SU-DHL-6 (cell line): ENCODE results near the gene RPTOR.

ENCODE experiments used
- H2AFZ ChIP-seq: fragments of 200-600 bp; sonication (generic); 2 replicates; pipeline ENCODE4 v1.6.1; 2014; ENCODE audit warnings: low read depth, mild to moderate bottlenecking, moderate library complexity, mixed read lengths, antibody characterized with exemption, low read length; ENCODE audit not compliant: severe bottlenecking
- H3F3A ChIP-seq: fragments of 200-600 bp; shearing (Covaris generic); 2 replicates; pipeline ENCODE4 v1.6.0; 2016; ENCODE audit warnings: antibody characterized with exemption, mild to moderate bottlenecking; ENCODE audit not compliant: insufficient read depth
- H3K27ac ChIP-seq: fragments of 200-600 bp; sonication (generic); 2 replicates; pipeline ENCODE4 v1.5.1; 2016; ENCODE audit warnings: low read depth, mild to moderate bottlenecking, low read length, moderate library complexity, mixed read lengths
- H3K27me3 ChIP-seq: fragments of 200-600 bp; sonication (generic), shearing (Covaris generic); 2 replicates; pipeline ENCODE4 v1.6.0; 2014; ENCODE audit warnings: mild to moderate bottlenecking, low read length
- H3K36me3 ChIP-seq: fragments of 200-600 bp; sonication (generic); 2 replicates; pipeline ENCODE4 v1.6.1; 2014; ENCODE audit warnings: mild to moderate bottlenecking, low read length, mixed read lengths
- H3K4me2 ChIP-seq: fragments of 300-600, 200-600 bp; shearing (Covaris generic), sonication (generic); 2 replicates; pipeline ENCODE4 v1.6.0; 2014; ENCODE audit warnings: low read length, low read depth, mild to moderate bottlenecking; ENCODE audit not compliant: poor library complexity, severe bottlenecking
- H3K4me3 ChIP-seq: fragments of 200-600 bp; sonication (generic); 2 replicates; pipeline ENCODE4 v1.5.1; 2014; ENCODE audit warnings: antibody characterized with exemption, low read length, mild to moderate bottlenecking, mixed read lengths; ENCODE audit not compliant: insufficient read depth, poor library complexity, severe bottlenecking
- H3K79me2 ChIP-seq: fragments of 200-600 bp; sonication (generic); 2 replicates; pipeline ENCODE4 v1.6.1; 2014; ENCODE audit warnings: mild to moderate bottlenecking, low read length, moderate library complexity; ENCODE audit not compliant: insufficient read depth
- H3K9ac ChIP-seq: fragments of 200-600 bp; sonication (generic); 2 replicates; pipeline ENCODE4 v1.7.0; 2014; ENCODE audit warnings: mild to moderate bottlenecking, low read length
- H3K9me2 ChIP-seq: fragments of 200-600 bp; sonication (generic); replicated peaks from 2 replicates; pipeline ENCODE4 v1.6.1; 2014; ENCODE audit warnings: low read length; ENCODE audit not compliant: insufficient read depth
- H3K9me3 ChIP-seq: fragments of 200-600 bp; sonication (generic); 2 replicates; pipeline ENCODE4 v1.6.1; 2014; ENCODE audit warnings: low read length, mixed read lengths; ENCODE audit not compliant: insufficient read depth
- H4K20me1 ChIP-seq: fragments of 200-600 bp; sonication (generic); 2 replicates; pipeline ENCODE4 v1.6.1; 2014; ENCODE audit warnings: low read depth, mild to moderate bottlenecking, antibody characterized with exemption, low read length, moderate library complexity, mixed read lengths
- EZH2phosphoT487 ChIP-seq: fragments of 200-600 bp; sonication (generic), shearing (Covaris generic); conservative IDR thresholded peaks from 2 replicates; pipeline ENCODE4 v1.6.1; 2018; ENCODE audit warnings: mild to moderate bottlenecking, antibody characterized with exemption, low read length, moderate library complexity, mixed read lengths
- TF ChIP-seq, protein P1 (sequence below): fragments of 200-600 bp; sonication (generic); IDR thresholded peaks from one replicate; pipeline ENCODE4 v1.5.1; 2017; ENCODE audit warnings: antibody characterized with exemption, mild to moderate bottlenecking, low read length, moderate library complexity; ENCODE audit not compliant: insufficient read depth, poor library complexity, severe bottlenecking

RPTOR gene

DNA sequence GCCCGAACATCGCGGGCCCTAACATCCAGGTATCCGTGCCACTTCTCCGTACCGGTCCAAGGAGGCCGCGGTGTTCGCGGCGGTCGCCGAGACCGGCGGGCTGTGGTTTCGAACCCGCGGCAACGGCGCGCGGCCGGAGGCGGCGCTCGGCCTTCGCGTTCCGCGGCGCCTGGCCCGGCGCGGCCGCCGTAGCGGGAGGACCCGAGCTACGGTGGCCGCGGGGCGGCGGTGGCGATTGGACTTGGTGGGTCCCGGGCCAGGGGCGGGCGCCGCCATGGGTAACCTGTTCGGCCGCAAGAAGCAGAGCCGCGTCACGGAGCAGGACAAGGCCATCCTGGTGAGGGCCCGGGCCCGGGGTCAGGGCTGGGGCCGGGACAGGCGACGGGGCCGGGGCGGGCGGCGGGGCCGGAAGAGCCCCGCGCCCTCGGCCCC, 447.0 kb downstream of the RPTOR start, which contains the start of gene CHMP6:
Gene CHMP6 (plus strand): TSS at position 197 of the 432 bp plus-strand sequence. CDS start 78 bp downstream, at position 275.
- TF ChIP-seq EZH2phosphoT487: no peak
- TF ChIP-seq, protein P1, sequence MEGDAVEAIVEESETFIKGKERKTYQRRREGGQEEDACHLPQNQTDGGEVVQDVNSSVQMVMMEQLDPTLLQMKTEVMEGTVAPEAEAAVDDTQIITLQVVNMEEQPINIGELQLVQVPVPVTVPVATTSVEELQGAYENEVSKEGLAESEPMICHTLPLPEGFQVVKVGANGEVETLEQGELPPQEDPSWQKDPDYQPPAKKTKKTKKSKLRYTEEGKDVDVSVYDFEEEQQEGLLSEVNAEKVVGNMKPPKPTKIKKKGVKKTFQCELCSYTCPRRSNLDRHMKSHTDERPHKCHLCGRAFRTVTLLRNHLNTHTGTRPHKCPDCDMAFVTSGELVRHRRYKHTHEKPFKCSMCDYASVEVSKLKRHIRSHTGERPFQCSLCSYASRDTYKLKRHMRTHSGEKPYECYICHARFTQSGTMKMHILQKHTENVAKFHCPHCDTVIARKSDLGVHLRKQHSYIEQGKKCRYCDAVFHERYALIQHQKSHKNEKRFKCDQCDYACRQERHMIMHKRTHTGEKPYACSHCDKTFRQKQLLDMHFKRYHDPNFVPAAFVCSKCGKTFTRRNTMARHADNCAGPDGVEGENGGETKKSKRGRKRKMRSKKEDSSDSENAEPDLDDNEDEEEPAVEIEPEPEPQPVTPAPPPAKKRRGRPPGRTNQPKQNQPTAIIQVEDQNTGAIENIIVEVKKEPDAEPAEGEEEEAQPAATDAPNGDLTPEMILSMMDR: no peak
- H3K9me3 ChIP-seq: no peaks in the 10 kb centered on the region
- H3K27ac ChIP-seq: no peak within 1 kb of the TSS
- no peaks in the 10 kb centered on the region for H3K27me3 ChIP-seq
- peak within 1 kb of the TSS; percentile 64 for H3K9ac ChIP-seq
- peak within 1 kb of the TSS; percentile 79 for H3K4me2 ChIP-seq
- H2AFZ ChIP-seq: peak within 1 kb of the TSS; percentile 88
- H3K79me2 ChIP-seq: 0 out of 2 replicates have a peak, but pooled peaks cover 8% of the 10 kb centered on the region
- no peaks in the 10 kb centered on the region for H4K20me1 ChIP-seq
- H3K4me3 ChIP-seq: peak within 1 kb of the TSS; percentile 71
- no peaks in the 10 kb centered on the region for H3F3A ChIP-seq
- no peaks in the 10 kb centered on the region for H3K9me2 ChIP-seq
- no peaks in the 10 kb centered on the region for H3K36me3 ChIP-seq

DNA sequence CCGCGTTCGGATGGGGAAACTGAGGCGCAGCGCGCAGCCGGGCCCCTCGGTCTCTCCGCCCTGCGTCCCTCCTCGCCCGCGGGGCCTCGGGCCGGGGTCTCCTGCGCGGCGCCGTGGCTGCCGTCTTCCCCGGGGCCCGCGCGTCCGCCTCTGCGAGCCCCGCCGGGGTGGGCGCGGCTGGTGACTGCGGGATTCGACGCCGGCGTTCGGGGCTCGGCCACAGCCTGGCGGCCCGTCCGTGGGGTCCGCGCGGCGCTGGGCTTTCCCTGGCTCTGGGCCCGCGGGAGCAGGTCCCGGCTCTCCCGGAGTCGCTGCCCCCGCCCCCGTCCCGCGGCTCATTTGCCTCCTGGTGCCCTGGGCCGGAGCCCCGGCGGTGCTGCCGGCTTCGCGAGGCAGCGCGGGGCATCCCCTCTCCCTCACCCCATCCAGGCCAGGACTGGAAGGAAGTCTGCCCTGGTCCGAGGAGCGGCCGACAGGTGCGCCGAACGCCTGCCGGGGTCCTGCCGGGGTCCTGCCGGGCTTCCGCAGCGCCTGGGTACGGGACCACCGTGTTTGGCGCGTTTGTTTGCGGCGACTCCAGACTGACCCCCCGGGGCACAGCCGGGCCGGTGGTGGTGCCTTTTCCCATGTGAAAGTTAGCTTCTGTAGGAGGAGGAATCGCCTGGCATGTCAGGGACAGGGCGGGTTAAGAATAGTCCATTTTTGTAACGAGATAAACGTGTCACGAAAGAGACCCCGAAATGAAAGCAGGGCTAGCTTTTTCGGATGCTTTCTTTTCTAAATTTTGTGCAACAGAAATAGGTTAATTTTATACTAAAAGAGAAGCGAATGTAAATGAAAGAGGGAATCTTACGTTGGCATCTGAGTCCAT, 447.7 kb downstream of the RPTOR start:
- no peaks in the 10 kb centered on the region for H3K9me3 ChIP-seq
- H3K4me2 ChIP-seq: peak overlapping the region; percentile 79
- H3K27me3 ChIP-seq: no peaks in the 10 kb centered on the region
- TF ChIP-seq EZH2phosphoT487: no peak
- TF ChIP-seq, protein P1: no peak
- no peaks in the 10 kb centered on the region for H3K9me2 ChIP-seq
- H4K20me1 ChIP-seq: no peaks in the 10 kb centered on the region
- no peaks in the 10 kb centered on the region for H3F3A ChIP-seq
- H3K9ac ChIP-seq: peak overlapping the region; percentile 64
- no peaks in the 10 kb centered on the region for H3K36me3 ChIP-seq
- peak overlapping the region; percentile 88 for H2AFZ ChIP-seq
- H3K79me2 ChIP-seq: 0 out of 2 replicates have a peak, but pooled peaks cover 8% of the 10 kb centered on the region
- H3K4me3 ChIP-seq: peak overlapping the region; percentile 71
- no peak overlapping the region for H3K27ac ChIP-seq

DNA sequence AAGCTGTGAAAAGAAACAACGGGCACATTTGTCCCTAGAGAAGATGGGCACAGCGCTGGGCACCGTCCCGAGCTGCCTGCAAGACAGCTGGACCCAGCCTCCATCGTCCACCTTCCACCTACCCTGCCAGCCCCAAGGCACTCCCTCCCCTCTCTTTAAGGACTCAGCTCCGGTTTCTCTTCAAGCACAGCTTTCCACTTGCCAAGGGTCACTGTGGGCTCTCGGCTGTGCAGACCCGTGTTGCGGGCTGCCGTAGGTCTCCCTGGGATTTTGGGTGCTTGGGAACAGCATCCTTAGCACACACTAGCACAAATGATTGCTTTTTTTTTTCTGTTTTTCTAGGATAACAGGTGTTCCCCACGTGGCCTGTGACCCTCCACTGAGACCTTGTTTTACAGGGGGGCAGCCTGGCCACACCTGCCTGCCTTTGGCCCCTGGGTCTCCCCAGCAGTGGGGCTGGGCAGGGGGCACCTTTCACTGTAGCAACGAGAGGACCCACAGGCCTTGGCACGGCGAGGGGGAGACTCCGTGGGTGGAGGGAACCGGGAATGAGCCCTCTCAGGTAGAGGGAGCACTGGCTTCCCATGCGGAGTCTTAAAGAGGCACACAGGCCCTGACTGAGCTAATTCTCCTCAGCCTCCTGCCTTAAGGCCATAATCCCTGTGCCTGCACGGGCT, 448.4 kb downstream of the RPTOR start:
- Histone ChIP-seq H3K27me3 (no peaks in the 10 kb centered on the region), H3K4me2 (peak overlapping the region; percentile 79), H3F3A (no peaks in the 10 kb centered on the region), H4K20me1 (no peaks in the 10 kb centered on the region), H2AFZ (no peak overlapping the region), H3K9me2 (no peaks in the 10 kb centered on the region), H3K36me3 (no peaks in the 10 kb centered on the region), H3K9me3 (no peaks in the 10 kb centered on the region), H3K79me2 (0 out of 2 replicates have a peak, but pooled peaks cover 8% of the 10 kb centered on the region), H3K27ac (no peak overlapping the region), H3K4me3 (peak overlapping the region; percentile 71), H3K9ac (peak overlapping the region; percentile 64)
- TF ChIP-seq, protein P1: no peak
- TF ChIP-seq EZH2phosphoT487: no peak
